ENCODE results near the gene KCNIP1. TPM values are rescaled to one million over a fixed set of nuclear protein-coding genes. Genes with fewer than 3 reads are reported as not detected.

KCNIP1 gene
- total RNA-seq, 1 donor from 2014 or later: 5.3 TPM

GRCh38 chr5:170551076-170551475 is 47.3 kb downstream of the KCNIP1 start:
- no peak for DNase-seq (ENCODE audit: extremely low spot score, unreplicated experiment)
- H3K27ac Mint-ChIP-seq: no peak overlapping the region
- TF ChIP-seq CTCF (conservative IDR thresholded peaks at IDR 0.05): no peak
- H3K36me3 Mint-ChIP-seq: no peaks in the 10 kb centered on the region
- no peak overlapping the region for H3K4me3 Mint-ChIP-seq
- H3K27me3 Mint-ChIP-seq: peaks cover 22% of the 10 kb centered on the region
- H3K9me3 Mint-ChIP-seq: peaks cover 1% of the 10 kb centered on the region
- peaks cover 5% of the 10 kb centered on the region for H3K4me1 Mint-ChIP-seq (ENCODE audit: unreplicated experiment)

DNA sequence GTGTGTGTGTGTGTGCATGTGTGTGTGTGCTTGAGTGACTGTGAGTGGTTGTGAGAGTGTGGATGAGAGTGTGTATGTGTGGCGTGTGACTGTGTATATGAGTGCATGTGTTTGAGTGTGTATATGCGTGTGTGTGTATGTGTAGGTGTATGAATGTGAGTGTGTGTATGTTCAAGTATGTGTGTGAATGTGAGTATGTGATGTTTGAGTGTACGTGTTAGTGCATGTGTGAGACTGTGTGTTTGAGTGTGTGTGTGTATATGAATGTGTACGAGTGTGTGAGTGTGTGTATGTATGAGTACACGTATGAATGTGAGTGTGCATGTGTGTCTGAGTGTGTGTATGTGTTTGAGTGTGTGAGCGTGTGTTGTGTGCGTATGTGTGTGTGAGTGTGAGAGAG is 47.8 kb downstream of the KCNIP1 start:
- TF ChIP-seq CTCF (conservative IDR thresholded peaks at IDR 0.05): no peak
- Mint-ChIP-seq H3K4me3 (no peak overlapping the region), H3K4me1 (ENCODE audit: unreplicated experiment) (peaks cover 5% of the 10 kb centered on the region), H3K36me3 (no peaks in the 10 kb centered on the region), H3K27me3 (peaks cover 22% of the 10 kb centered on the region), H3K27ac (no peak overlapping the region), H3K9me3 (no peaks in the 10 kb centered on the region)
- DNase-seq (ENCODE audit: extremely low spot score, unreplicated experiment): no peak

DNA sequence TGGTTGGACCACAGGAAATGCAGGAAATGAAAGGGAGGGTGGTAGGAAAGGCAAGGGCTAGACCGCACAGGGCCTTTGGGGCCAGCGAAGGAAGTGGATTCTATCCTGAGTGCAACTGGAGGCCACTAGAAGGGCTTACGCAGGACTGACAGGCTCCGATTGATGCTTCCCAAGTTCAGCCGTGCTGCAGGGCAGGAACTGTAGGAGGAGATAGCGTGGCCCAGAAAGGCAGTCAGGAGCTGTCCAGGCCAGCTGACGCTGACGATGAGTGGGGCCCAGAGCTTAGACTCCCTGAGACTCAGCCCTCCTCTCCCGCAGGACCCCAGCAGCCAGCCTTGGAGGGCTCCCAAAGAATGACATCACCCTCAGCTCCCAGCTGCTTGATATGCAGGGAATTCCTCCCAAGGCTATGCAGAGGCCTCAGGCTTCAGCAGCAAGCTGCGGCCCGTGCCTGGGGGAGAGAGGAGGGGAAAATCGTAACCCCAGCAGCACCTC is 48.8 kb downstream of the KCNIP1 start:
- TF ChIP-seq CTCF (conservative IDR thresholded peaks at IDR 0.05): no peak
- H3K4me1 Mint-ChIP-seq (ENCODE audit: unreplicated experiment): peaks cover 5% of the 10 kb centered on the region
- DNase-seq (ENCODE audit: extremely low spot score, unreplicated experiment): peak; percentile 79
- H3K27me3 Mint-ChIP-seq: peaks cover 17% of the 10 kb centered on the region
- no peak overlapping the region for H3K4me3 Mint-ChIP-seq
- H3K36me3 Mint-ChIP-seq: no peaks in the 10 kb centered on the region
- H3K27ac Mint-ChIP-seq: no peak overlapping the region
- H3K9me3 Mint-ChIP-seq: no peaks in the 10 kb centered on the region

DNA sequence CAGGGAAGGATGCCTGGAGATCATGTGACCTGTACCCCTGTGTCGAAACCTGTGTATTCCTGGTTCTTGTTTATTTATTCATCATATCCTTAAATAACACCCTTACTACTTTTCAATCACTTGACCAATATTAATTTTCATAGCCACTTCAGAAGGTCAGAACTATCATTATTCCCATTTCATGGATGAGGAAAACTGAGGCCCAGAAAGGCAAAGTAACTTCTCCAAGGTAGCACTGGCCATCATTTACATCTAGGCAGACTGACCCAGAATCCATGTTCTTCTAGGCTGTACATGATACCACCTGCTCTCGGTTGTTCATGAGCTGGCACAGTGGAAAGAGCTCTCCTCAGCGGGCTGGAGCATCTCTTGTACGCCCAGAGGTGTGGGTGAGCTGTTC is 49.4 kb downstream of the KCNIP1 start:
- Mint-ChIP-seq H3K9me3 (no peaks in the 10 kb centered on the region), H3K4me1 (ENCODE audit: unreplicated experiment) (peaks cover 5% of the 10 kb centered on the region), H3K27ac (no peak overlapping the region), H3K4me3 (no peak overlapping the region), H3K27me3 (peaks cover 14% of the 10 kb centered on the region), H3K36me3 (no peaks in the 10 kb centered on the region)
- no peak for TF ChIP-seq CTCF (conservative IDR thresholded peaks at IDR 0.05)
- DNase-seq (ENCODE audit: extremely low spot score, unreplicated experiment): no peak

- H3K4me3 Mint-ChIP-seq: no peak overlapping the region
- H3K4me1 Mint-ChIP-seq (ENCODE audit: unreplicated experiment): peaks cover 5% of the 10 kb centered on the region
- H3K36me3 Mint-ChIP-seq: no peaks in the 10 kb centered on the region
- DNase-seq (ENCODE audit: extremely low spot score, unreplicated experiment): no peak
- no peak for TF ChIP-seq CTCF (conservative IDR thresholded peaks at IDR 0.05)
- H3K9me3 Mint-ChIP-seq: no peaks in the 10 kb centered on the region
- H3K27me3 Mint-ChIP-seq: peaks cover 25% of the 10 kb centered on the region
- no peak overlapping the region for H3K27ac Mint-ChIP-seq
Observed at GRCh38 chr5:170554521-170555267, 50.9 kb downstream of the KCNIP1 start.

Measured in type B pancreatic cell (in vitro differentiated cells).